ENCODE results near the gene HSPA5. TPM values are rescaled to one million over a fixed set of nuclear protein-coding genes. Genes with fewer than 3 reads are reported as not detected.

The HSPA5 gene
- total RNA-seq (2021) = 224 to 357 TPM (median 224 TPM) in 3 replicates
- percentile 99 among the genes with signal in this experiment for Bru-seq, nascent RNA
- long read RNA-seq, experiment 1, transcript HSPA5-201 (8 exons, 3,908 nt) = major isoform, 4,715 of 4,939 reads
- long read RNA-seq, experiment 1, partial matches to known transcripts = 186 of 4,939 reads
- long read RNA-seq, experiment 1, other reads (novel, unspliced or antisense) = 38 of 4,939 reads
- long read RNA-seq, experiment 2, transcript HSPA5-201 (8 exons, 3,908 nt) = major isoform, 355 of 539 reads
- long read RNA-seq, experiment 2, partial matches to known transcripts = 164 of 539 reads
- long read RNA-seq, experiment 2, other reads (novel, unspliced or antisense) = 20 of 539 reads
- long read RNA-seq, experiment 3, transcript HSPA5-201 (8 exons, 3,908 nt) = major isoform, 1,676 of 1,792 reads
- long read RNA-seq, experiment 3, partial matches to known transcripts = 100 of 1,792 reads
- long read RNA-seq, experiment 3, other reads (novel, unspliced or antisense) = 16 of 1,792 reads

DNA sequence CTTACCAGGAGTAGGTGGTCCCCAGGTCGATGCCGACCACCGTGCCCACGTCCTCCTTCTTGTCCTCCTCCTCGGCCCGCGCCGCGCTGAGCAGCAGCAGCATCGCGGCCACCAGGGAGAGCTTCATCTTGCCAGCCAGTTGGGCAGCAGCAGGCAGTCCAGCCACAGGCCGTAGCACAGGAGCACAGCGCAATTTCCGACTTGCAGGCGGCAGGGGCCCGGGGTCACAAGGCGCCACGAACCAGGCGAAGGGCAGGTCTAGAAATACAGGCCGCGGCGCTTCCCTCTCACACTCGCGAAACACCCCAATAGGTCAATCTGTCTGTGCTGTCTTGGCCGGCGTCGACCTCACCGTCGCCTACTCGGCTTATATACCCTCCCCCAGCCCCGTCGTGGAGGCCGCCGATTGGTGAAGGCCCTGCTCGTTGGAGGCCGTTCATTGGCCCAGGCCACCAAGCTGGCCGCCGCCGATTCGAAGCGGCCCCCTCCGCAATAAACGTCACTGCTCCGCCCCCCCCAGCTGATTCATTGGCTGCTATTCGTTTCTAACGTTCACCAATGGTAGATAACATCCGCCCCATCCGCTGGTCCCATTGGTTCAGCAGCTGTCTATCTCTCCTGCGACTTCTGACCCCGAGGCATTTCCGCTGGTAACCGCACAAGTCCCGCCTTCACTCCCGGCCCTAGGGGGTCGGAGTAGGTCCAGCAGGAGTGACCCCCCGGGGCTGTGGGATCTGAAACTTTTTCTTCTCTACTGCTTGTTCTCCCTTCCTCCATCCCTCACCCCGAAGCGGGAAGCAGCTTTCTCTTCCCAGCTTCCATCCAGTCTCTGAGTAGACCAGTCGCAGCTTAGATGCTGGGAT is at the start of gene HSPA5:
Gene HSPA5, minus strand, starts transcription at position 344 of the 863 bp plus-strand sequence. Its CDS starts 217 bp downstream, at position 127.
- CTCF ChIA-PET = interaction anchor here (0.7 to 1.9 kb wide), 7 partner anchors 15 to 467 kb away, joined by 3 to 14 read pairs (median 4); partner anchors contain the start of gene GAPVD1
- ATAC-seq (peak; percentile 94), DNase-seq (ENCODE audit: low spot score) (peak; percentile 100)
- H3K27ac Mint-ChIP-seq = peak within 1 kb of the TSS; percentile 100
- POLR2A ChIA-PET = interaction anchor here (0.6 to 2.0 kb wide), 21 partner anchors 9 to 470 kb away, joined by 3 to 16 read pairs (median 4); partner anchors contain the start of genes ARPC5L, GAPVD1, NR6A1 and RABEPK
- H3K36me3 Mint-ChIP-seq = peaks cover 49% of the 10 kb centered on the region
- no peaks in the 10 kb centered on the region for H3K9me3 Mint-ChIP-seq
- peak within 1 kb of the TSS; percentile 98 for H3K4me3 Mint-ChIP-seq
- H3K27me3 Mint-ChIP-seq (ENCODE audit: low read depth) = peaks cover 2% of the 10 kb centered on the region; the same call in 1 of the 2 replicates
- peaks cover 30% of the 10 kb centered on the region for H3K4me1 Mint-ChIP-seq
- TF ChIP-seq TEAD1 (CRISPR knock-in tag; IDR thresholded peaks at IDR 0.05) = peak; percentile 32; the same call in 1 of the 2 replicates
- TF ChIP-seq ZNF232 (CRISPR knock-in tag; IDR thresholded peaks at IDR 0.05) = peak; percentile 19
- TF ChIP-seq NFATC4 (CRISPR knock-in tag; IDR thresholded peaks at IDR 0.05) = 0 out of 2 replicates have a peak, but pooled peaks have one; percentile 35
- TF ChIP-seq FOXK1 (CRISPR knock-in tag; IDR thresholded peaks at IDR 0.05) = peak; percentile 29; the same call in 1 of the 2 replicates
- TF ChIP-seq IRF2 (CRISPR knock-in tag; IDR thresholded peaks at IDR 0.05; ENCODE audit: borderline replicate concordance, low read depth) = no peak
- peak; percentile 28; the same call in 1 of the 2 replicates for TF ChIP-seq ETV6 (CRISPR knock-in tag; IDR thresholded peaks at IDR 0.05)
- TF ChIP-seq, protein P1, sequence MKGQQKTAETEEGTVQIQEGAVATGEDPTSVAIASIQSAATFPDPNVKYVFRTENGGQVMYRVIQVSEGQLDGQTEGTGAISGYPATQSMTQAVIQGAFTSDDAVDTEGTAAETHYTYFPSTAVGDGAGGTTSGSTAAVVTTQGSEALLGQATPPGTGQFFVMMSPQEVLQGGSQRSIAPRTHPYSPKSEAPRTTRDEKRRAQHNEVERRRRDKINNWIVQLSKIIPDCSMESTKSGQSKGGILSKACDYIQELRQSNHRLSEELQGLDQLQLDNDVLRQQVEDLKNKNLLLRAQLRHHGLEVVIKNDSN (CRISPR knock-in tag; IDR thresholded peaks at IDR 0.05) = no peak
- TF ChIP-seq, protein P2, sequence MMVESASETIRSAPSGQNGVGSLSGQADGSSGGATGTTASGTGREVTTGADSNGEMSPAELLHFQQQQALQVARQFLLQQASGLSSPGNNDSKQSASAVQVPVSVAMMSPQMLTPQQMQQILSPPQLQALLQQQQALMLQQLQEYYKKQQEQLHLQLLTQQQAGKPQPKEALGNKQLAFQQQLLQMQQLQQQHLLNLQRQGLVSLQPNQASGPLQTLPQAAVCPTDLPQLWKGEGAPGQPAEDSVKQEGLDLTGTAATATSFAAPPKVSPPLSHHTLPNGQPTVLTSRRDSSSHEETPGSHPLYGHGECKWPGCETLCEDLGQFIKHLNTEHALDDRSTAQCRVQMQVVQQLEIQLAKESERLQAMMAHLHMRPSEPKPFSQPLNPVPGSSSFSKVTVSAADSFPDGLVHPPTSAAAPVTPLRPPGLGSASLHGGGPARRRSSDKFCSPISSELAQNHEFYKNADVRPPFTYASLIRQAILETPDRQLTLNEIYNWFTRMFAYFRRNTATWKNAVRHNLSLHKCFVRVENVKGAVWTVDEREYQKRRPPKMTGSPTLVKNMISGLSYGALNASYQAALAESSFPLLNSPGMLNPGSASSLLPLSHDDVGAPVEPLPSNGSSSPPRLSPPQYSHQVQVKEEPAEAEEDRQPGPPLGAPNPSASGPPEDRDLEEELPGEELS (CRISPR knock-in tag; IDR thresholded peaks at IDR 0.05) = 0 out of 2 replicates have a peak, but pooled peaks have one; percentile 44
- TF ChIP-seq, protein P3, sequence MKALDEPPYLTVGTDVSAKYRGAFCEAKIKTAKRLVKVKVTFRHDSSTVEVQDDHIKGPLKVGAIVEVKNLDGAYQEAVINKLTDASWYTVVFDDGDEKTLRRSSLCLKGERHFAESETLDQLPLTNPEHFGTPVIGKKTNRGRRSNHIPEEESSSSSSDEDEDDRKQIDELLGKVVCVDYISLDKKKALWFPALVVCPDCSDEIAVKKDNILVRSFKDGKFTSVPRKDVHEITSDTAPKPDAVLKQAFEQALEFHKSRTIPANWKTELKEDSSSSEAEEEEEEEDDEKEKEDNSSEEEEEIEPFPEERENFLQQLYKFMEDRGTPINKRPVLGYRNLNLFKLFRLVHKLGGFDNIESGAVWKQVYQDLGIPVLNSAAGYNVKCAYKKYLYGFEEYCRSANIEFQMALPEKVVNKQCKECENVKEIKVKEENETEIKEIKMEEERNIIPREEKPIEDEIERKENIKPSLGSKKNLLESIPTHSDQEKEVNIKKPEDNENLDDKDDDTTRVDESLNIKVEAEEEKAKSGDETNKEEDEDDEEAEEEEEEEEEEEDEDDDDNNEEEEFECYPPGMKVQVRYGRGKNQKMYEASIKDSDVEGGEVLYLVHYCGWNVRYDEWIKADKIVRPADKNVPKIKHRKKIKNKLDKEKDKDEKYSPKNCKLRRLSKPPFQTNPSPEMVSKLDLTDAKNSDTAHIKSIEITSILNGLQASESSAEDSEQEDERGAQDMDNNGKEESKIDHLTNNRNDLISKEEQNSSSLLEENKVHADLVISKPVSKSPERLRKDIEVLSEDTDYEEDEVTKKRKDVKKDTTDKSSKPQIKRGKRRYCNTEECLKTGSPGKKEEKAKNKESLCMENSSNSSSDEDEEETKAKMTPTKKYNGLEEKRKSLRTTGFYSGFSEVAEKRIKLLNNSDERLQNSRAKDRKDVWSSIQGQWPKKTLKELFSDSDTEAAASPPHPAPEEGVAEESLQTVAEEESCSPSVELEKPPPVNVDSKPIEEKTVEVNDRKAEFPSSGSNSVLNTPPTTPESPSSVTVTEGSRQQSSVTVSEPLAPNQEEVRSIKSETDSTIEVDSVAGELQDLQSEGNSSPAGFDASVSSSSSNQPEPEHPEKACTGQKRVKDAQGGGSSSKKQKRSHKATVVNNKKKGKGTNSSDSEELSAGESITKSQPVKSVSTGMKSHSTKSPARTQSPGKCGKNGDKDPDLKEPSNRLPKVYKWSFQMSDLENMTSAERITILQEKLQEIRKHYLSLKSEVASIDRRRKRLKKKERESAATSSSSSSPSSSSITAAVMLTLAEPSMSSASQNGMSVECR (CRISPR knock-in tag; IDR thresholded peaks at IDR 0.05; ENCODE audit: borderline replicate concordance) = peak; percentile 89; the same call in 1 of the 2 replicates
- TF ChIP-seq ZNF416 (CRISPR knock-in tag; IDR thresholded peaks at IDR 0.05) = no peak
- peak; percentile 70; the same call in 1 of the 2 replicates for TF ChIP-seq SMAD3 (CRISPR knock-in tag; IDR thresholded peaks at IDR 0.05; ENCODE audit: borderline replicate concordance)
- peak; percentile 84; the same call in 1 of the 2 replicates for TF ChIP-seq CREM (CRISPR knock-in tag; IDR thresholded peaks at IDR 0.05)
- peak; percentile 38 for TF ChIP-seq ATF1 (CRISPR knock-in tag; IDR thresholded peaks at IDR 0.05)
- peak; percentile 59; the same call in 1 of the 2 replicates for TF ChIP-seq NFE2L1 (CRISPR knock-in tag; IDR thresholded peaks at IDR 0.05)
- peak; percentile 44; the same call in 1 of the 2 replicates for TF ChIP-seq ZNF423 (CRISPR knock-in tag; IDR thresholded peaks at IDR 0.05)
- TF ChIP-seq TCF7 (CRISPR knock-in tag; IDR thresholded peaks at IDR 0.05; ENCODE audit: low read depth) = 0 out of 2 replicates have a peak, but pooled peaks have one; percentile 15
- TF ChIP-seq, protein P4, sequence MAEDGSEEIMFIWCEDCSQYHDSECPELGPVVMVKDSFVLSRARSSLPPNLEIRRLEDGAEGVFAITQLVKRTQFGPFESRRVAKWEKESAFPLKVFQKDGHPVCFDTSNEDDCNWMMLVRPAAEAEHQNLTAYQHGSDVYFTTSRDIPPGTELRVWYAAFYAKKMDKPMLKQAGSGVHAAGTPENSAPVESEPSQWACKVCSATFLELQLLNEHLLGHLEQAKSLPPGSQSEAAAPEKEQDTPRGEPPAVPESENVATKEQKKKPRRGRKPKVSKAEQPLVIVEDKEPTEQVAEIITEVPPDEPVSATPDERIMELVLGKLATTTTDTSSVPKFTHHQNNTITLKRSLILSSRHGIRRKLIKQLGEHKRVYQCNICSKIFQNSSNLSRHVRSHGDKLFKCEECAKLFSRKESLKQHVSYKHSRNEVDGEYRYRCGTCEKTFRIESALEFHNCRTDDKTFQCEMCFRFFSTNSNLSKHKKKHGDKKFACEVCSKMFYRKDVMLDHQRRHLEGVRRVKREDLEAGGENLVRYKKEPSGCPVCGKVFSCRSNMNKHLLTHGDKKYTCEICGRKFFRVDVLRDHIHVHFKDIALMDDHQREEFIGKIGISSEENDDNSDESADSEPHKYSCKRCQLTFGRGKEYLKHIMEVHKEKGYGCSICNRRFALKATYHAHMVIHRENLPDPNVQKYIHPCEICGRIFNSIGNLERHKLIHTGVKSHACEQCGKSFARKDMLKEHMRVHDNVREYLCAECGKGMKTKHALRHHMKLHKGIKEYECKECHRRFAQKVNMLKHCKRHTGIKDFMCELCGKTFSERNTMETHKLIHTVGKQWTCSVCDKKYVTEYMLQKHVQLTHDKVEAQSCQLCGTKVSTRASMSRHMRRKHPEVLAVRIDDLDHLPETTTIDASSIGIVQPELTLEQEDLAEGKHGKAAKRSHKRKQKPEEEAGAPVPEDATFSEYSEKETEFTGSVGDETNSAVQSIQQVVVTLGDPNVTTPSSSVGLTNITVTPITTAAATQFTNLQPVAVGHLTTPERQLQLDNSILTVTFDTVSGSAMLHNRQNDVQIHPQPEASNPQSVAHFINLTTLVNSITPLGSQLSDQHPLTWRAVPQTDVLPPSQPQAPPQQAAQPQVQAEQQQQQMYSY (CRISPR knock-in tag; IDR thresholded peaks at IDR 0.05) = no peak
- peak; percentile 71 for TF ChIP-seq SP1 (CRISPR knock-in tag; conservative IDR thresholded peaks at IDR 0.05)
- TF ChIP-seq, protein P5, sequence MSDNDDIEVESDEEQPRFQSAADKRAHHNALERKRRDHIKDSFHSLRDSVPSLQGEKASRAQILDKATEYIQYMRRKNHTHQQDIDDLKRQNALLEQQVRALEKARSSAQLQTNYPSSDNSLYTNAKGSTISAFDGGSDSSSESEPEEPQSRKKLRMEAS (CRISPR knock-in tag; IDR thresholded peaks at IDR 0.05) = peak; percentile 54; the same call in 1 of the 2 replicates
- TF ChIP-seq OVOL2 (CRISPR knock-in tag; IDR thresholded peaks at IDR 0.05; ENCODE audit: borderline replicate concordance) = peak; percentile 46; the same call in 1 of the 2 replicates
- TF ChIP-seq, protein P6, sequence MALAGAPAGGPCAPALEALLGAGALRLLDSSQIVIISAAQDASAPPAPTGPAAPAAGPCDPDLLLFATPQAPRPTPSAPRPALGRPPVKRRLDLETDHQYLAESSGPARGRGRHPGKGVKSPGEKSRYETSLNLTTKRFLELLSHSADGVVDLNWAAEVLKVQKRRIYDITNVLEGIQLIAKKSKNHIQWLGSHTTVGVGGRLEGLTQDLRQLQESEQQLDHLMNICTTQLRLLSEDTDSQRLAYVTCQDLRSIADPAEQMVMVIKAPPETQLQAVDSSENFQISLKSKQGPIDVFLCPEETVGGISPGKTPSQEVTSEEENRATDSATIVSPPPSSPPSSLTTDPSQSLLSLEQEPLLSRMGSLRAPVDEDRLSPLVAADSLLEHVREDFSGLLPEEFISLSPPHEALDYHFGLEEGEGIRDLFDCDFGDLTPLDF (CRISPR knock-in tag; IDR thresholded peaks at IDR 0.05) = no peak
- TF ChIP-seq MYBL2 (CRISPR knock-in tag; IDR thresholded peaks at IDR 0.05) = peak; percentile 75; the same call in 1 of the 2 replicates
